ENCODE results near the gene TMC5.
"Not testable (repeated sequence)": the region's sequence is repeated elsewhere in the genome, so short reads cannot be mapped to it uniquely, and the experiment has no call there.

TMC5 gene

GRCh38 chr16:19392352-19392751 is 25.3 kb upstream of the TMC5 start:
- no peak for DNase-seq (ENCODE audit: low read depth)
- H3K4me3 ChIP-seq (ENCODE audit: control insufficient read depth, low read depth, low read length) = no peak overlapping the region
- no peak for TF ChIP-seq CTCF (IDR thresholded peaks at IDR 0.05; ENCODE audit: control insufficient read depth, insufficient read depth, low read depth, low read length, missing control alignments)

- DNase-seq (ENCODE audit: low read depth) = peak; percentile 2
- no peak for TF ChIP-seq CTCF (IDR thresholded peaks at IDR 0.05; ENCODE audit: control insufficient read depth, insufficient read depth, low read depth, low read length, missing control alignments)
- H3K4me3 ChIP-seq (ENCODE audit: control insufficient read depth, low read depth, low read length) = no peak overlapping the region
These were observed 24.2 kb upstream of the TMC5 start for GRCh38 chr16:19393226-19394111.

- not testable (repeated sequence) for DNase-seq (ENCODE audit: low read depth); H3K4me3 ChIP-seq (ENCODE audit: control insufficient read depth, low read depth, low read length)
These were observed 21.9 kb upstream of the TMC5 start for GRCh38 chr16:19395646-19396267.

- TF ChIP-seq CTCF (IDR thresholded peaks at IDR 0.05; ENCODE audit: control insufficient read depth, insufficient read depth, low read depth, low read length, missing control alignments) = no peak
- DNase-seq (ENCODE audit: low read depth) = no peak
- no peak overlapping the region for H3K4me3 ChIP-seq (ENCODE audit: control insufficient read depth, low read depth, low read length)
These were observed 21.1 kb upstream of the TMC5 start for GRCh38 chr16:19396555-19397011.

GRCh38 chr16:19397373-19397772 is 20.3 kb upstream of the TMC5 start:
- H3K4me3 ChIP-seq (ENCODE audit: control insufficient read depth, low read depth, low read length); DNase-seq (ENCODE audit: low read depth): not testable (repeated sequence)

- no peak for DNase-seq (ENCODE audit: low read depth)
- TF ChIP-seq CTCF (IDR thresholded peaks at IDR 0.05; ENCODE audit: control insufficient read depth, insufficient read depth, low read depth, low read length, missing control alignments) = no peak
- no peak overlapping the region for H3K4me3 ChIP-seq (ENCODE audit: control insufficient read depth, low read depth, low read length)
These were observed 17.0 kb upstream of the TMC5 start for GRCh38 chr16:19400711-19401110.

GRCh38 chr16:19406891-19407491 is 10.7 kb upstream of the TMC5 start:
- no peak for DNase-seq (ENCODE audit: low read depth)
- no peak overlapping the region for H3K4me3 ChIP-seq (ENCODE audit: control insufficient read depth, low read depth, low read length)
- TF ChIP-seq CTCF (IDR thresholded peaks at IDR 0.05; ENCODE audit: control insufficient read depth, insufficient read depth, low read depth, low read length, missing control alignments) = no peak
